Lung microvascular endothelial cell (primary cell): ENCODE results near the gene DENND4B. TPM values are rescaled to one million over a fixed set of nuclear protein-coding genes. Genes with fewer than 3 reads are reported as not detected.

Experiments
- DNase-seq, 2 donors: peaks; one replicate each; pipeline versions ENCODE4 v3.0.0 to v3.0.0-alpha.2; 2010; ENCODE audit warnings: low read depth in 2 of 2
- total RNA-seq: library from RNA; depleted of rRNA; stranded (reverse); fragments of >200 nt; gene quantifications from 2 replicates; pipeline ENCODE4 v1.2.1, GENCODE V29; 2014

Gene DENND4B
- total RNA-seq, 1 donor from 2014 or later: 12.3 TPM

DNA sequence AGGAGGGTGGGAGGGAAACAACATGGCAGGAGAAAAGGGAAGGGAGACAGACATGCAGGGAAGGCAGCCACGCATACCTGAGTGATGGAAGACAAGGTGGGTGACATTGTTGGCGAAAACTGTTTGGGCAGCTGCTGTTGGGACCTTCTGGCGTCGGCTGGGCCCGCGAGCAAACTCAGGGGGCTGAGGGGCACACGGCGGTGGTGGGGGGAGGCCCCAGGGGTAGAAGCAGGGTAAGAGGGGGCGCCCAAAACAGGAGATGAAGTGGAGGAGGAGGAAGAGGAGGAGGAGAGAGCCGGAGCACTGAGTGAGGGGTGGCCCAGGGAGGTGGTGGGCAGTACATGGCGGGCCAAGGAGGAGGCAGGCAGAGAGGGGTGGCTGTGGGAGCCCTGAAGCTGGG is 4.7 kb upstream of the DENND4B start:
- no peak for DNase-seq

- DNase-seq: peak; percentile 79 to 82
Observed at GRCh38 chr1:153945795-153946621, 510 bp downstream of the DENND4B start.

- DNase-seq: peak; percentile 47 to 66
Observed at GRCh38 chr1:153945131-153945794, 1.3 kb downstream of the DENND4B start.

DNA sequence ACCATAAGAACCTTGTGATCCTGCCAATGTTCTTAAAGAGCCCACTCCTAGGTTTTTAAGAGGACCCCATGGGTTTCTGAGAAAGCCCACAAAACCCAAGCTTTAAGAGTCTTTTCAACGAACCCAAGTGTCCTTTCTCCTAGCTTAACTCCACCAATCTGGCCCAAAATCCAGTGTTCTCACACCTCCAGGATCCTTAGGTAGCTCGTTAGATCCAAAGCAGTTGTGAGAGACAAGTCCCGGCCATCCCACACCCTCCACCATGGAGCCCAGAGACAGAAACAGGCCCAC is 1.7 kb downstream of the DENND4B start:
- no peak for DNase-seq

GRCh38 chr1:153944005-153944826 is 2.3 kb downstream of the DENND4B start:
- no peak for DNase-seq

DNA sequence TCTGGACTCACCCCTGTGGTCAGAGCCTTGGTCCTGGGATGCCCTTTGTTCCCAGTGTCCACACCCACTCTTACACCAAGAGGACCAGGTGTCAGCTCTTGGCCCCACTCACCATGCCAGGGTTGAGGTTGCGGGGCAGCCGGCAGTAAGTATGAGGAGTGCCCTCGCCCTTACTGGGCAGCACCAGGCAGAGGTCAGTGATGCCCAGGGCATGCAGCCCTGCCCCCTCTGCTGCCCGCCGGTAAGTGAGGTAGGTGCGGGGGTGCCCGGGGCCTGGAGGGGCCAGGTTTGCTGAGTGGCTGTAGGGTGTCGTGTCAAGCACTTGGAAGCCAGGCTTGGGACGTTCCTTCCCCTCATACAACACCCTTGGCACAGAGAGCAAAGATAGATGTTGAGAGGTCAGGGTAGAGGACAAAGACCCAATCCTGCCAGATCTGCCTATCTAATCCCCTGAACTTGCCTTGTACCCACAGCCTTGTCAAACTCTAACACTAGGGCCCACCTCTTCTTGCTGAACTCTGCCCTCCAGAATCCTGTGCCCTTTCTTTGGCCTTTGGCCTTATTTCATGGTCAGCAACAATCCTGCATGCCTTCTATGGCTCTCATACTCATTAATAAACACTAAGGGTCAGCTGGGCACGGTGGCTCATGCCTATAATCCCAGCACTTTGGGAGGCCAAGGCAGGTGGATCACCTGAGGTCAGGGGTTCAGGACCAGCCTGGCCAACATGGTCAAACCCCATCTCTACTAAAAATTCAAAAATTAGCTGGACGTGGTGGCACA is 3.6 kb downstream of the DENND4B start:
- no peak for DNase-seq

DNA sequence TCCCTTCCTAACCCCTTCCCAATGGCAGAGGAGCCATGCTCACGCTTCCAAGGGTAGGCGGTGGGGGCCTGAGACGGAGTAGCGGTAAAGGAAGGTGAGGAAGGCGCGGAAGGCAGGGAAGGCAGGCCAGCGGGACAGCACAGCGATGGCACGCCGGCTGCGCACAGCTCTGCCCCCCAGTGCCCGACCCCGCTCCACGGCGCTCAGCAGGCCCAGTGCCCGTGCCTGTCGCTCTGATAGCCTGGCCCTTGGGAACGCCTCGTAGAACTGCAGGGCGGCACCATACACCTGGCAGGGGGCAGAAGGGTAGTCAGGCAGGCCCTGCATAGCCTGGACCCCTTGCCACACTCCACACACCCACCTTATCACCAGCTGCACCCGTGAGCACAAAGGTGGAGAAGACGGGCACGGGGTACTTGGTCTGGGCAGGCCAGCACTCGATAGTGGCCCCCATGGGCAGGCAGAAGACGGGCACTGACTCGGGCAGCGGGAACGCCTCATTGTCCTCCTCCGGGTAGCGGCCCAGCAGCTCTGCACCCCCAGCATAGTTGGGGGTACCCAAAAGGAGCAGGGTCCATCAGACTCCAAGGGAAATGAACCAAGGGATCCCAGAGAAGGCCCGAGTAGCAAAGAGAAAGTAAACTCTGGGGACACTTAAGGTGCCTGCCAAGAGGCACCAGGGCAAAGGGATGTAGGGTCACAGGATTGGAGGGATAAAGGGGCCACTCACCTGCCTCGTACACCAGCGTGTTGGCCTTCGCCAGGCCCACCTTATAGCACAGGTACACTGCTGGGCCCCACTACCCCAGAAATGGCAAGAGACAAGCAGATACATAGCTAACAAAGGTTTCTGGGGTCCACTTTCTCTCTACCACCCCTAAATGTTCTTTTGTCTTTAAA is 4.4 kb downstream of the DENND4B start:
- DNase-seq: no peak

GRCh38 chr1:153940756-153941155 is 5.8 kb downstream of the DENND4B start:
- no peak for DNase-seq

DNA sequence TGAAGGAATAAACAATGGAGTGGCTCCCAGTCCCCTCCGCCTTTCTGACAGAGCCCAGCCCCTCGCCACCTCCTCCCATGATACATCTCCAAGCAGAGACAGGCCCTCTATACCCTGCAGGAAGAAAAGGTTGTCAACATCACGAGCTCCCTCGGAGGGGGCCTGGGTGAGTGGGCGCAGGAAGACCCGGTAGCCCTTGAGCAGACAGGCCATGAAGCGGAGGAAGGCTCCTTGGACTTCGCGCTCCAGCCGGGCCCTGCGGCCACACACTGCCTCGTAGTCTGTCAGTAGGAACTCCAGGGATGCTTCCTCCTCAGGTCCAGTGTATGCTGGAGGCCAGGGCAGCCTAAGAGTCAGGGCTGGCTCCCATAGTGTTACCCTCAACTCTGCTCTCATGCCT is 7.0 kb downstream of the DENND4B start:
- DNase-seq: no peak

DNA sequence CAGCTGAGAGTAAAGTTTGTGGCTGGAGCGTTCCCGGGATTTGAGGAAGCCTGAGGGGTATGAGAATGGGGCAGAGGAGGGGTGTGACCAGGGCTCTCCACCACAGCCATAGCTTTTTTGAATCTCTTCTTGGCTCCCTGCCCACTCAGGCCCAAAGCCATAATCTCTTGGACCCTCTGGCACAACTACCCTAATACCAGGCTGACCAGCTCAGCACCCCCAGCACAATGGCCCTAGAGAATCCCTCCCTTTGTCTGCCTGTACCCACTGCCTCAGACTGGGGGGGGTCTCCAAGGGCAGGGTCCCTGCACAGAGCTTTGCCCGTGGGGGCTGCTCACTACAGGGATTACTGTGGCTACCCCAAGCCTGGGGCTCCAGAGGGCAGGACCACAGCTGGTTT is 7.5 kb downstream of the DENND4B start:
- no peak for DNase-seq

- DNase-seq: no peak
Observed at GRCh38 chr1:153937331-153937730, 9.2 kb downstream of the DENND4B start.

GRCh38 chr1:153936011-153936802 is 10.3 kb downstream of the DENND4B start:
- no peak for DNase-seq

- DNase-seq: no peak
Observed at GRCh38 chr1:153934746-153935145, 11.8 kb downstream of the DENND4B start.

GRCh38 chr1:153933955-153934354 is 12.6 kb downstream of the DENND4B start:
- no peak for DNase-seq

DNA sequence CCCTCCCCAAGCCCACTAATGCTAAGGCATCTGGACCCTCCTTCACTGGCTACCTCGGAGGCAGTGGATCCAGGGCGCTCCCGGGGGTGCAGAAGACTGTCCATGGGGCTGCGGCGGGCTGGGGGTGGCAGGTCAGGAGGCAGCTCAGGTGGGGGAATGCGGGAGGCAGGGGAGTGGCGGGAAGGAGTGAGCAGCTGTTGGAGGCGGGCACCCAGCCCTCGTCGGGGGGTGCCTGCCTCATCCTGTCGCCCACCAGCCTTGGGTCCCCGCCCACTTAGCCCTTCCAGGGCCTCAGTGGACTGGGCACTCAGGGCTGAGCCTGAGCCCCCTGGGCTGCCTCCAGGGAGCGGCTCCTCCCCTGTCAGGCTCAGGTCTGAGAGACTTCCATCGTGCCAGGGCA is 13.1 kb downstream of the DENND4B start:
- DNase-seq: no peak

DNA sequence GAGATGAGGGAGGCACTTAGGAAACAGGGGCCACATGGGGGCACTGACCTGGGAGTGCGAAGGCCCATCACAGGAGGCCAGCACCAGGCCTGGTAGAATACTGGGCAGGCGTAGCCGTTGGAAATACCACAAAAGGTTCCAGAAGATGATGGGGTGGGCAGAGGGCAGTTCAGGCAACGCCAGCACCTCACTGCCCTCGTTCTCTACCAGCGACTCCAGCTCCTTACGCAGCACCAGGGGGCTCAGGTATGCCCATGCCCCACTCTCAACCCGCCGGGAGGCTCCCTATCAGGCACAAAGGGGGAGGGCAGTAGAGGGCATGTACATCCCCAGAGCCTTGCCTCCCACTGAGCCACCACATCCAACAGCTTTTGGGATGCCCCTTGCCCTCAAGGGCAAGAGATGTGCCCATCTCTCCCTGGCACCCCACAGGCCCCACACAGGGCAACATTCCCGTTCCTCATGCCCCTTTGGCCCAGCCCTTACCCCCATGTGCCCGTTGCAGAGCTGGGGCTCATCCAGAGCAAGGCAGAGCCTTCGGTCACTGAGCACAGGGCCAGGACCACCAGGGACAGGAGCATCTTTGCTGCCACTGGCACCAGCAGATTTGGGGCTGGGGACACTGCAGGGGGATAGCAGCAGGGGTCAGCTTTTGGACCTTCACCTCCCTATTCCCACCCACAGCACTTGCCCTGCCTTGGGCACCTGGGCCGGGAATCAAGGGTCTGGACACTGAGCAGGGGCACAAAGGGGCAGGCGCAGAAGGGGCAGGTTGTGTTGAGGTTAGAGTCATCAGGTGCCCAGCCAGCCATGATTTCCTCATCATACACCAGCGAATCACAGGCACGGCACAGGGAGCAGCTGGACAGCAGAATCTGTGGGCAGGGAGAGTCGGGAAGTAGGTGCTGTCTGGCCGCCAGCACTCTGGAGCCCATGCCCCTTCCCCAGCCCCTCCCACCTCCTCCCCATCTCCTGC is 14.1 kb downstream of the DENND4B start:
- no peak for DNase-seq

- DNase-seq: no peak
Observed at GRCh38 chr1:153929981-153930948, 16.3 kb downstream of the DENND4B start.
